ENCODE measurements around the gene DOCK9.

Gene DOCK9

DNA sequence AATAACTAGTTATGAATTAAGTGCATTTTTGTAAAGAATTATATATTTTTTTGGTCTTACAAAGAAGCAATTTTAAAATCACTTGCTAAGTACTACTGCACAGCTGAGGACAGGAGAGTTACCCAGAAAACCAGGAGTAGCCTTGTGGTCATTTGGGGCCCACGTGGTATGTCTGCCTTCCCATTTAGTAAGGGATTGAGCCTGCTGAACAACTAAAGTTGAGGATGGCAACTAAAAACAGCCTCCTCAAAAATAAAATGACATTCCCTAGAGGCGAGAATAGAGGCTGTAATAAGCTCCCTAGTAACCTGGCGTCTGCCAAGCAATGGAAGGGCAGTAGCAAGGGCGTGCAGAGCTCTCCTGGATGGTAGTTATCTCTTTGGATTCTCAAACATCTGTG is 36.3 kb downstream of the DOCK9 start:
- DNase-seq, result no peak

DNA sequence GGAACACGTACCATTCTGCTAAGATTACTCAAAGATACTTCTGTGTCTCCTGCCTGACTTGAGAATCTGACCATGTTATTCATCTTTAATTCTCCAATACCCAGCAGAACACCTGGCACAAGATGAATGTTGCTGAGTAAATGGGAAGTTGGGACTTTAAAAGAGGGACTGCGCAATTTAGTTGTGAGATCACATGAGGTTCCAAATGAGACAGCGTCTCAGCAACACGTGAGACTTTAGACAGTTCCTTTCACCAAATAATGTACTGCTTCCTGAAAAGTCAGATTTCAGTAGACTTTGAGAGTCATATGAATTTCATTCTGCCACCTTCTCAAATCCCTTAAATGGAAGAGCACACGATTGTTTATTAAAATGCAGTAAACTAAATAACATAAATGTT is 36.7 kb downstream of the DOCK9 start:
- no peak for DNase-seq

DNA sequence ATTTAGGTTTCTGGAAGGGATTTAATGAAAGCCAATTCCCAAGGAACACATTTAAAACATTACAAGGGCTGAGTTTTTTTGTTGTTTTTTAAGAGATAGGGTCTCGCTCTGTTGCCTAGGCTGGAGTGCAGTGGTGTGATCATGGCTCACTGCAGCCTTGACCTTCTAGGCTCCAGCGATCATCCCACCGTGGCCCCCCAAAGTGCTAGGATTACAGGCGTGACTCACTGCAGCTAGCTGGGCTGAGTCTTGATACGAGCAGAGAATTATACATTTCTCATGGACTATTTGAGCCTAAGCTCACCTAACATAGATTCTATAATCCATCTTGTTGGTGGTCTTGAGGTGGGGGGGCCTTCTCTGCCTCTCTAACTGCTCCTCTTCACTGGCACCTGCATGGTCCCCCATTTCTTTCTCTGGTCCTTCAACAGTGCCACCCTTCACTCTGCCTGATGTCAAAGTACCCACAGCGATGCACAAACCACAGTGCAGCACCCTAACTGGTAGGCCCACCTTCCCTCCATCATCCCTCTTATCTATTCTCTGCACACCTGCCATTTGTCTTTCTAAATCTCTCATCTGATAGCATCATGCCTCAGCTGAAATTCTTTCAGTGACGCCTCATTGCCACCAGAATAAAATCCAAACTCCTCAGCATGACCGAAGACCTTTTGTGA is 37.4 kb downstream of the DOCK9 start:
- no peak for DNase-seq

DNA sequence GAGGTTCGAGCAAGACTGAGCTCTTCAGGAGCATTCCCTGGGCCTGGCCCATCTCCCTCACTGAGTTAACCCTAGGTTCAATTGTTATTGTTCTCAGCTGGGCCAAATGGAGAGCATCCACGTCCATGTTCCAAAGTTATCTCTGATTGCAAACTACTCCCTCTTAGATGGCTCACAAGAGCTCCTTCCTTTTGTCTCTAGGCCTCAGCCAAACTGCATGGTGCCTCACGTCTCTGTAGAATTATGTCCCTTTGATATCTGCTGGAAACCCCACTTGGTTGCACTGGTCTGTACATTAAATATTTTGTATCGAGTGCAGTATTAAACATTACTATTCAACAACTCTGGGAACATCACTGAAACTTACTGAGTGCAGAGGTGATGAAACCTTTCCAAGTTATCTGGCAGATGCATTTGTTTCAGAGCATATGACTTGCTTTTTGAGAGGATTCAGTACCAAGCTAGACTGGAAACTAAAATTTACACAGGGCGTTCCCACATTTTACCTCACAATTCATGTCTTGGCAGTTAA is 38.1 kb downstream of the DOCK9 start:
- DNase-seq, result no peak

DNA sequence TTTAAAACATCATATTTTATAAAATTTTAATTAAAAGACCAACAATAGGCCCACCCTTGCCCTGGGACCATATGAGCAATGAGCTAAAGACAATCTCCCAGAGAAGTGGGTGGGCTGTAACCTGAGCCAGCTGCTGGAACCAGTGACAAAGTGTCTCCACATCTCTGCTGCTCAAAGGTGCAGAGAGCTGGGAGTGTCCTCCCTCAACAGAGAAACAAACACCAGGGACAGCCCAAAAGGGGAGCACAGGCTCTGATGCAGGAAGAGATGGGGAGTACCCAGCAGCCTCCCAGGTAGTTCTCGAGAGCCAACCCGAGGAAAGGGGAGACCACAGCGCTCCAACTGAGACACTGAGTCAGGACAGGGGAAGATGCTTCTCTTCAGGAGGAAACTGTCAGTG is 39.1 kb downstream of the DOCK9 start:
- no peak for DNase-seq

DNA sequence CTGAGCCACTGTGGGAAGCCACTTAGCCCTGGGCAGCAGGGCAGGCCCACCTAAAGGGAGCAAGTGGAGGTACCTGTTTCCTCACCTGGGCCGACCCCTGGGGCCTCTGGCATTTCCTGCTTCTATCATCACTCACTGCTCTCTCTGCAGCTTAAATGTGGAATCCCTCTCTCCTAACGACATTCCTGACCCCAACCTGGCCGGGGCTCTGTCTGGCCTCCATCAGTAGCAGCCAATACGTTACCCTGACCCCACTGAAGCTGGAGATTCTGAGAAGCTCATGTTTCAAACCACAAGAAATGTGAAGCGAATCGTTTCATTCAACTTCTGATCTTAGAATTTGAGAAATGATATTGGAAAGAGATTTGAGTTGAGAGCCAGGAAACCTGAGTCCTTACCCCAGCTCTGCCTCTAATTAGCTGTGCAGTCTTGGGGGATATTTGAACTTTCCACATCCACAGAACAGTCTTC is 39.9 kb downstream of the DOCK9 start:
- DNase-seq, result no peak

DNA sequence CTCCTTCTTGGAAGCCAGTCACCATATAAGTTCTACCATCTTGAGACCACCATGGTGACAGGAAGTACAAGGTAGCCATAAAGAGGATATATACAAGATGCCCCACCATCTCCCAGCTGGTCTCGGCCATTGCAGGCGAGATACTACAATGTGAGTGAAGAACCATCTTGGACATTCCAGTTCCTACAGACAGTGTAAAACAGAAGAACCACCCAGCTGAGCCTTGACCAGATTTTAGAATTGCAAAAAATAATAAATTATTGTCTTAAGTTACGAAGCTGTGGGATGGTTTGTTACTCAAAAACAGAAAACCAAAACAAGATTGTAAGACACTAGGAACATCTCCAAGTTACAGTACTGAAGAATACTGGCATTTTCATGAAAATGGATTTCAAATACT is 43.6 kb downstream of the DOCK9 start:
- DNase-seq, result no peak

DNA sequence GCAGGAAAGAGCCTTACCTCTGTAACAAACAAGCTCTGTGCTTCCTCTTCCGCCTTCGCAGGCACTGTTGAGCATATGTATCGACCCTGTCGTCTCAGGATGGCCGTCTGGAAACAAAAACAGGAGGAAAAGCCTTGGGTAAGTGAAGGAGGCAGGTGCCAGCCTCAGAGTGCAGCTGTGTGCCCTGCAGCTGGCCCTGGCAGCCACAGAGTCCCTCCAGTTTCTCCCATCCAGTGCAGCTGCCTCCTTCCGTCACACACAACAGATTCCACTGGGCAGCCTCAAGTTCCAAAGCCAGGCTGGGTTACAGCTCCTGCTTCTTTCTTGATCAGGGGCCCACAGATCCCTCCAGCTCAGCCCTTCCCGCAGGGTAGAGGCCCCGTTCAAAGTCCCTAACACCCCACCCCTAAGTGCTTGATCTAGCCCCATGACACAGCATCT is 47.7 kb downstream of the DOCK9 start:
- DNase-seq, result no peak

DNA sequence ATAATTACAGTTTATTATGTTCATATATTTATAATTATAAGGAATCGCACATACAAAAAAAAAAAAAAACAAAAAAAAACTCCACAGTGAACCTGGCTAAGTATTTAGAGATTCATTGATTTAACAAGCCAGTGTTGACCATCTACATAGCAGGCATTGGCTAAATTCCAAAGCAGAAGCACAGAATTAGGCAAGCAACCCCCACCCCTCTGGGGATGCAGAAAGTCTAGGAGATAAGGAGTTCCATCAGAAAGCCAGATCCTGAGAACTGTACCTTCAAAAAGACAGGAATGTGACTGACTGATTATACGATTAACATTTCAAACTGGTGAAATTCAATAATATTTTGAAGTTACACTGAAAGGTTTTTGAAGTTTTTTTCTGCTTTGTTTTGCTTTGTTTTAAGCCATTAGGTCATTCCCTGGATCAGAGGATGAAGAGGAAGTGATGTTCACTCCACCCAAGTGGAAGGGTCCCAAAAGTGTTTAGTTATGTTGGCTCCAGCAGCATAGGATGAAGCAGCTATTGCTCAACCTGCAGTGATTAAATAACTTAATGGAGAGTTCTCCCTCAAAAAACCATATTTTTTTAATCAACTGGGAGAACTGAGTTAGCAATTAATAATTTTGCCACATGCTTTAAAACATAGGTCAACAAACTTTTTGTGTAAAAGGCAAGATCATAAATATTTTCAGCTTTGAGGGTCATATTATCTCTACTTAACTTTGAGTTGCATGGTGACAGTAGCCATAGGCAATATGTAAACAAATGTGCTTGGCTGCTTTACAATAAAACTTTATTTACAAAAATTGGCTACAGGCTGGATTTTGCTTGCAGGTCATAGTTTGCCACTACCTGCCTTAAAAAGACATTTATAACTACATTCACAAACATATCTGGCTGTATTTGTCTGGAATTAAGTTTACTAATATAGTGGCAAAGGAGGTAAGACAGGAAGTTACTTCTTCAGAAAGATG is 49.6 kb downstream of the DOCK9 start:
- DNase-seq, result no peak

DNA sequence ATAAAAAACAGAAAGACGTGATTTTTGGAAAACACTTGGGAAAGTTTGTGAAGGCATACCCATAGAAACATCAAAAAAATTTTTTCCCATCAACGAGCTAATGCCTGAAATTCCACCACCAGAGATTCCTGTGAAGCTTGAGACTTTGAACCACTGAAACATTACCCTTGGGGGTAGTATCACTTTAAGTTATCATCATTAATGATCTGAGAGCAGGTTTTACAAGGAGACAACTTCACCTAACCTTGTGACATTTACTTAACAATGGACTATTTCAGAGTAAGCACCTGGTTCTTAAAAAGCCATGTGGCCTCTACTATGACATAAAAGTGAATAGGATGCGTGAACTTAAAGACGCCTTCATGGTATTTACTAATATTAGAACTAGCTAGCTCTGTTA is 51.9 kb downstream of the DOCK9 start:
- DNase-seq, result no peak

DNA sequence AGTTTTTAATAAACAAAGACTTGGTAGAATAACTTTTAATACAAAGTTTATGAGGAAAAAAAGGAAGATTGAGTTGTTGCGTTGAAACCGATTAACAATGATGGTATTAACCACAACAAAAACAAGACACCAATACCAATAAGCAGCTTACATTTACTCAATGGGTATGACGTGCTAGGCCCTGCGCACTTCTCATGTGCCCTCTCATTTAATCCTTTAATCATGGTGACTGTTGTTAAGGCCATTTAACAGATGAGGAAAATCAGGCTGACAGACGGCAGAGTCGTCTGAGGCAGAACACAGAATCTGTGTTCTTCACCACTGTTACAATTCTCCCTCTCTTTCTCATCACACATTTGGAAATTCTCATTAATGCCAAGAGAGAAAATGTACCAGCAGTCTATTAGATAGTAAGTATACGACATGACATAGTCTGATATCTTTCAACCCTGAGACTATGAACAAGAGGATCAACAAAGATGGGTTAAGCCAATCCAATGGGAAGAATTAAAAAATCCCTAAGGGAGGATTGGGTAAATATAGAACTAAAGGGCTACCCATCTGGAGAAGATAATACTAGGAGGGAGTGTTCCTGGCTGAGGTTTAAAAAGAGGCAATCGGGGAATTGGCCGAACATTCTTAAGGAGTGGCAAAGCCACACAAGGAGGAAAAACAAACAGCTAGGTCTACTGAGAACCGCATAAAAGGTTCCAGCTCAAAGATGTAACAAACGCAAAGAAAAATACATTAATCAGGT is 54.0 kb downstream of the DOCK9 start:
- DNase-seq, result no peak

DNA sequence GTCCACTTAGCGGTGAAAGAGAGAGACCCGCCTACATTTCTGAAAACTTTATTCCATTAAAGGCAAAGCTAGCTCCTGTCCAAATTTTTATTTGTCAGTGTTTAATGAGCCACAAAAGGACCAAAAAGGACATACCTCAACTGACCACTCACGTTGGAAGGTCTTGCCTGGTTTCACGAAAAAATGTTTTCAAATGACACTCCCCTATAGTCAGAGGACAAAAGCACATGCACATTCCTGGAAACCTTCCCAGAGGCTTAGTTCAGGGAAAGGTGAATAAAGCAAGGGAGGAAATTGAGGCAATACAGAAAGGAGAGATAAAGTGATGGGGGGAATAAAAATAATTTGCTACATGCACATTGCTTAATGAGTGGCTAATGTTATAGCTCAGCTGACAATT is 55.6 kb downstream of the DOCK9 start:
- DNase-seq, result no peak

DNA sequence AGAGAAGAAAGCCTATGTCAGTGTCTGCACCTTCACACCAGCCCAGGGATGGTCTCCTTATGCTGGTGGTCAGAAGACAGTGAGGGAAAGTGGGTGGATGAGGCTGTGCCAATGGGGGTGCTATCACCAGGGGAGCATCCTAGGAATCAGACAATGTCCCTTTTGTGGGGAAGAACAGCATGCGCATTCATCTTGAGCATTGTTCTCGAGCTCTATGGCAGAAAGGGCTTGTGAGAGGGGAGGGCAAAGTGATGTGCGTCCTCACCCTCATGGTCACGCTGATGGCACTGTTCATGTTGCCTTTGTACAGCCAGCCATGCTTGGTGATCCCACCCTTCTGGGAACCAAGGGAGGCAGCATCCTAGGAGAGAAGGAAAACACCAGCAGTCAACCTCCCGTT is 56.1 kb downstream of the DOCK9 start:
- no peak for DNase-seq

DNA sequence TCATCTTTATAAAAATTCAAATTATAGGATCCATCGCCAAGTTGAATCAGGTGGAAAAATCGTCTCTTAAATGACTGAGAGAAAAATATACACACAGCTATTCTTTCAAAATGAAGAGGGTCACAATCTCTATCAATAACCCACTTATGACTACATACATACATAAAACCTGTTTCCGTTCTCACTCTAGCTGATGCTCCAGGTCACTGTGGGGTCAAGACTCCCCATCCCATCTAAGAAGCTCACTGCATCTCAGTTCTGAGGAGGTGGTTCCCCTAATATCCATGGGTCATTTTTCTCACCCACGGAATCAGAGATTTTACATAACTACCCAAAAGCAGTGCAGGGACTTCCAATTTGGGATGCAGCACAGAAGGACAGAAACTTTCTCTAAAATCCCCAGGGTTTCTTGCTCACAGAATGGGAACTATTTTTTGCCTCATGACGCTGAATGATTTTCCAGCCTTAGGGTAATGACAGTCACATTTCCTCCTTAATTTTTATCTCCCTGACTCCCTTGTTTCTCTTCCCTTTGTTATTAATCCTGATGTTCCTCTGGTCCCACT is 56.8 kb downstream of the DOCK9 start:
- no peak for DNase-seq

DNA sequence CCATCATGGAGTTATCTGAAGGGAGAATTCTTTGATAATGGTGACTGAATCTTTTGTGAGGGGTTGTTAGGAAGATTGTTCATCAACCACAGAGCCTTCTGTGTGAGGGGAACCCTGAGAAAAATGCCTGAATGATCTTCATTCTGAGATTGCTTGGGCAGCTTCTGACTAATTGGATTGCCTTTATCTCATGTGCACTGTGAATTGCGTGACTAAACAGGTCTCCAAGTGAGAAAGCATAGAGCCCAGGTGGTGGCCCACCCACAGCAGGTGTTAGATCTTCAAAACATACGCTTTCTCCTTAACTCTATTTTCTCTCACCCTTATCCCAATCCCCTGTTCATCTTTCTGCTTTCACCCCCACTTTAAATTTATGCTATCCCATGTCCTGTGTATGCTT is 58.3 kb downstream of the DOCK9 start:
- no peak for DNase-seq

DNA sequence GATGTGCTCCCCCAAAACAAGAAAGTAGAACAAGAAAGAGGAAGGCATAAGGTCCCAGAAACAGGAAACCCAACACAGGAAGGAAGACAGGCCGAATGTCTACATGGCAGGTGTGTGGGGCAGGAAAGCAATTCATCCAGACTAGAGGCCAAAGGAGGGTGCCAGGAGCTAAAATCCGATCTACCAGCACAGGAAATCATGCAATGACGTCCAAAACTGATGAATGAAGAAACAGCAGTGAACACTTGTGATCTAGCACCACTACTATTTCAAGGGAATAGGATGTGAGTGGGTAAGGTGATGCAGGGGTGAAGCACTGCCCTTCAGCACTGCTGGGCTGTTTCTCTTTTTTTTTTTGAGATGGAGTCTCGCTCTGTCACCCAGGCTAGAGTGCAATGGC is 59.1 kb downstream of the DOCK9 start:
- DNase-seq, result no peak

DNA sequence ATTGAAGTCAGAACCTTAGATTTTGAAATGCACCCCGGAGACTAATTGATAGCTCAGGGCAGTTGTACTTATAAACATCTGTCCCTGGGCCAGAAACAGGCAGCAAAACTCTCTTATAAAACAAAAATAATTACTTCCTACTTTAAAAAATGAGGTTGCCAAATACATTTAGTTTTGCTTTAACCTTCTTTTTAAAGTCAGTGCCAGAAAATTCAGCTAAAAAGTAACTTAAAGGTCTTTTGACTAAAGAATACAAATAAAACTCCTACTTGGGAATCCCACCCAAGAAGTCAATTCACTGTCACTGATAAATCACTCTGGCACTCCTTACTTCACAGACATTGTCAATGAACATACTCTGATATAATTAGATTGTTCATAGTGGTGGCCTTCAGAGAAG is 60.7 kb downstream of the DOCK9 start:
- no peak for DNase-seq

DNA sequence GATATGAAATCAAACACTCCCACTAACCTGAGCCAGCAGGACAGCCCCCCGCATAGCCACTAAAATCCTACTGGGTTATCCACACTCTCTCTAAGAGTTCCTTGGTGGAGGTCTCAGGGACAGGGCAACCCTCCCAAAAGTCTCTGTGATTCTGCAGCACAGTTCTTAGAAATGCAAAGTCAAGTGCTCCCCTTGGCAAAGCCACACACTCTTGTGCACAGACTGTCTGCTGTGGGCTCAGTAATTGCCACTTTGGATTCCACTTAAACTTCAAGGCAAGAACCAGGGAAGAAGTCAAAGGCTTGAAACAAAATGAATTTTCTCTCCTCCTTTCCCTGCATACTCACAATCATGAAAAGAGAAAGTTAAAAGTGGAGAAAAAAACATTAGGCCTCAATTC is 61.5 kb downstream of the DOCK9 start:
- DNase-seq, result no peak

DNA sequence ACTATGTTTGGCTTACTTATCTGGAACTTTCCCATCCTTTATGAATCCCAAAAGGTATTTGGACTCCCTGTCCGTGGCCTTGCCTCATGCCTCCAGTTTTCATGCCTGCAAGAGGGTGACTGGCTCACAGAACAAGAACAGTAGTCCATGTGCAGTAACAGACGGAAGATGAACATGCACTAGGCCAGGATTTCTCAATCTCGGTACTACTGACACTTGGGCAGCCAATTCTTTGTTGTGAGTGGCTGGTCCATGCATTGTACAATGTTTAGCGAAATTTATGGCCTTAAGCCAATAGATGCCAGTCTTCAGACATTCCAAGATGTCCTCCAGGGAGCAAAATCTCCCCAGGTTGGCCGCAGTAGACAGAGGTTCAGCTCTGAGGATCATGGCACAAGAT is 61.9 kb downstream of the DOCK9 start:
- no peak for DNase-seq

DNA sequence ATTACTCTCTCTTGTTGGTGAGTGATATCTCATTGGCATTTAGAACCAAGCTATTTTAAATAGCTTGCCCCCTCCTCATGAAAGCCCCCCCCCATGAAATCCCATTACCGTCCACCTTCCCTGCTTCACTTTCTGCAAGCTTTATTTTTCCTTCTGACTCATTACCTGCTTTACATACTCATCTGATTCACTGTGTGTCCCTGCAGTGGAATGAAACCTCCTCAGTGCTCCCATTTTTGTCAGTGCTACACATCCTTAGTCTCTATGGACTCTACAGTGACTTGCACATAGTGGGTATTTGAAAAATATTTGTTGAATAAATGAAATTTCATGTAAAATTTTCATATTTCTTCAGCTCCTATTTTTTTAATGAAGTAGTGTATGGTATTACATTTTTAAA is 62.3 kb downstream of the DOCK9 start:
- DNase-seq, result no peak

DNA sequence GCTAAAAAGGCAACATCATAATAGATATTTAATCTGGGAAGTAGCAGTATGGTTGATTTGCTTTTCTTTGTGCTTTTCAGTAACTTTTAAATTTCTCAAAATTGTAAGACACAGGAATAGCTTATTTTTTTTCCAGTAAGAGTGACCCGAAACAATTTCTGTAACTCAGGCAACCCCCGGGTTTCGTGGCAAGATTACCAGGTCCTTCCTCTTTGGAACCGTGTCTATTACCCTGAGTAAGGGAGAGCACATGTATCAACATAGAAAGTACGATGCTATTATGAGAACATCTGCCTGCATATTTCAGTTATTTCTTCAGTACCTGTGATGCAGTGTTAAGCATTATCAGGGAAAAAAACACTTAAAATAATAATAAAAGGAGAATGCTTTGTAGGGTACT is 64.1 kb downstream of the DOCK9 start:
- no peak for DNase-seq

DNA sequence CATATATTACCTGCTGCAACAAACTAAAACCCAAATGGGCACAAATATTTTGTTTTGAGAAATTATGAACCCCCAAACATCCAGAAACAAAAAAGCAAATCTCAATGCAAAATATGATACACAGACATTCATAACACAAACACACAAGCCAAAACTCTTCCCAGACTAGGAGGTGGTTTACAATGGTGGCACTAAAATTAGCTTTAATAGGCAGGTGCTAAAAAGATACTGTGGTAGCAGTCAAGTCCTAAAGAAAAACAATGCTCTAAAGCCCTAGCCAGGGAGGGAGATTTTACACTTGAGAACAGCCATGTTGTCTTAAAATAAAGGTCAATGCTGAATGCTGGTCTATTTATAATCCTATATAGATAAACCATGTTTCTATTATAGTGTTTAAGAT is 65.0 kb downstream of the DOCK9 start:
- DNase-seq, result no peak

DNA sequence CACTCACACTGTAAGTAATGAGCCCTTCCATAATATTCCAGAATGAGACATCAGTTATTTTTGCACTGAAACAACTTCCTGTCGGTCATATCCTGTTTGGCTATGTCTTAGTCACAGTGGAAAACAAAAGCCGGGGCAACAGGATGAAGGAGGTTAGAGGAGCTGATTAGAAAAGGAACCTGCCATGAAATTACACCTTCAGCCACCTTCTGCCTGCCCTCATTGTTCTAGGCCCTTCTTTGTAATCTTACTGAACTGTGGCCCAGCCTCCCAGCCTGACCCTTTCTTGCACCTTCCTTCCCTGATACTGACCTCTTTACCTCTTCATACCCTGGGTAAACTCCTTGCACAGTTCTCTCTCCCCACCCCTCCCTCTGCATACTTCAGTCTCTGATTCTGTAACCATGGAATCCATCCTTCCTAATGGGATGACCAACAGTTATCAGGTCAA is 67.3 kb downstream of the DOCK9 start:
- no peak for DNase-seq
